GM10266 (cell line): ENCODE measurements around the gene TTC19.

Experiments
- DNase-seq: peaks from one replicate; pipeline ENCODE4 v3.0.0; 2012; ENCODE audit errors: extremely low spot score
- TF ChIP-seq, protein P1 (sequence below): IDR thresholded peaks from 2 replicates; pipeline ENCODE4 v1.5.1; 2012; ENCODE audit warnings: mild to moderate bottlenecking, low read depth; ENCODE audit not compliant: control insufficient read depth, insufficient read depth; ENCODE audit errors: missing control alignments

TTC19 gene

DNA sequence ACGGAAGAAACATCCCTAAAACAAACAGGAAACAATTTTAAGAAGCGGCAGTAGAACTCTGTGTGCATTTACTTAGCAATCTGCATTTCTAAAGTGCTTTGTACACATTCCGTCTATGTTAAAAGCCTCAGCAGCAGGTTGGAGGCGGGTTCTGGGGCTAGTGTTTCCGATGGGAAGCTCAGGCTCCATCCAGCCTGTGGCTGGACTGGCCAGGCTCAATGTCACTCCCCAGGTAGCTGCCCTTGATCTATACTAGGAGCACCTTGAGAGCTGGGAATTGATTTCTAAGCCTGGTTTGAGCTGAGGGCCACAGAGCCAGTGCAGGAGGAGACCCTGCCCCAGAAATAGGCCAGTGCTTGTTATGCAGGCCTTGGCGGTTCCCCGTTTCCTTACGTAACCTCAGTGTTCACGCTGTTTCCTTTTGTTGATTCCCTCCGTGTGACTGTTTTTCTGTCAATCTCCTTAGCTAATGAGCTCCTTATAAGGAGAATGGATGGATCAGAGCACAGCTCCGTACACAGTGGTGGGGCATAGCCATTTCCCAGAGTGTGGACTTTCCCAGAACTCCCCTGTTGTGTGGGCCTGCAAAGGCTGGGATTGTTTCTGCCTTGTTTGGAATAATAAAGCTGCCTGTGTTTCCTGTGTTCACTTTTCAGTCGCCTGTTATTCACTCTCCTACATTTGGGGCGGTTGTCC is 33.3 kb upstream of the TTC19 start:
- DNase-seq = no peak
- TF ChIP-seq, protein P1, sequence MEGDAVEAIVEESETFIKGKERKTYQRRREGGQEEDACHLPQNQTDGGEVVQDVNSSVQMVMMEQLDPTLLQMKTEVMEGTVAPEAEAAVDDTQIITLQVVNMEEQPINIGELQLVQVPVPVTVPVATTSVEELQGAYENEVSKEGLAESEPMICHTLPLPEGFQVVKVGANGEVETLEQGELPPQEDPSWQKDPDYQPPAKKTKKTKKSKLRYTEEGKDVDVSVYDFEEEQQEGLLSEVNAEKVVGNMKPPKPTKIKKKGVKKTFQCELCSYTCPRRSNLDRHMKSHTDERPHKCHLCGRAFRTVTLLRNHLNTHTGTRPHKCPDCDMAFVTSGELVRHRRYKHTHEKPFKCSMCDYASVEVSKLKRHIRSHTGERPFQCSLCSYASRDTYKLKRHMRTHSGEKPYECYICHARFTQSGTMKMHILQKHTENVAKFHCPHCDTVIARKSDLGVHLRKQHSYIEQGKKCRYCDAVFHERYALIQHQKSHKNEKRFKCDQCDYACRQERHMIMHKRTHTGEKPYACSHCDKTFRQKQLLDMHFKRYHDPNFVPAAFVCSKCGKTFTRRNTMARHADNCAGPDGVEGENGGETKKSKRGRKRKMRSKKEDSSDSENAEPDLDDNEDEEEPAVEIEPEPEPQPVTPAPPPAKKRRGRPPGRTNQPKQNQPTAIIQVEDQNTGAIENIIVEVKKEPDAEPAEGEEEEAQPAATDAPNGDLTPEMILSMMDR = no peak

DNA sequence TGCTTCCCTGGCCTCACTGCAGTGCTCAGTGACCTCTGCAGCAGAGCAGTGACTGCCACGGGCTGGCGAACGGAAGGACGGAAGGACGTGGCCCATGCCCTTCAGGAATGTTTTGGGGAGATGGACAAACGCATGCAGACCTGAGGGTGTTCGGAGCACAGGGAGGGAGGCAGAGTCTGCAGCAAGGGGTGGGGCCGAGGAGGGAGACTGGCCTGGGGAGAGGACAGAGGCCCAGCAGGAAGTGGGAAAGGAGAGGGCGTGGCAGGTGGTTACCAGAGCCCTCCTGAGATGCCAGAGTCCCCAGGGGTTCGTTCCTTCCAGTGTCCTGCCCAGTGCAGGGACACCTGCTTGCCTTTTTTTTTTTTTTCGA is 32.8 kb upstream of the TTC19 start:
- no peak for DNase-seq
- TF ChIP-seq, protein P1 = no peak

DNA sequence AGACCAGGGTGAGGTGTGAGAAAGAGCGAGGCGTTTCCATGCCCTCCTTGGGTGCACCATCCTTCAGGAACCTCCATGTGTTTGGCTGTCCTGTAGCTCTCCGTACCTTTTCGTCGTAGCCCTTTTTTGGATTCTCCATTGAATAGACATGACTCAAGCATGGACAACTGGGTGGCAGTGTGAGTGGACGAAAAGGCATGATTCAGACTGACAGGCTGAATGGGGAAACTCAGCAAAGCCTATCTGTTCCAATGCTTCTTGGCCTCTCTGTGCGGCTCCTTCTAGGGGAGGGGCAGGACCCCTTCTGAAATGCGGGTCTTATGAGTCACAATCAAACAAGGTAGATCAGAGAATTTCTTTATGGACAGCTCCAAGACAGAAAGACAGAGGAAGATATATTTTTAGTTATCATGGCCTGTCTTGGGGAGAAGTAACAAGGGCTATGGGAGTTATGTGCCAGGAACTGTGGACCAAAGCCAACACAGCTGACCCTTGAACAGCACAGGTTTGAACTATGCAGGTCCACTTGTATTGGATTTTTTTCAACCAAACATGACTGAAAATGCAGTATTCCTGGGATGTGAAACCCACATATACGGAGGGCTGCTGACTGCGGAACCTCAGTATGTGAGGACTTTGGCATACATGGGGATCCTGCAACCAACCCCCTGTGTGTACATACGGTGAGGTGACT is 31.8 kb upstream of the TTC19 start:
- TF ChIP-seq, protein P1 = no peak
- no peak for DNase-seq

DNA sequence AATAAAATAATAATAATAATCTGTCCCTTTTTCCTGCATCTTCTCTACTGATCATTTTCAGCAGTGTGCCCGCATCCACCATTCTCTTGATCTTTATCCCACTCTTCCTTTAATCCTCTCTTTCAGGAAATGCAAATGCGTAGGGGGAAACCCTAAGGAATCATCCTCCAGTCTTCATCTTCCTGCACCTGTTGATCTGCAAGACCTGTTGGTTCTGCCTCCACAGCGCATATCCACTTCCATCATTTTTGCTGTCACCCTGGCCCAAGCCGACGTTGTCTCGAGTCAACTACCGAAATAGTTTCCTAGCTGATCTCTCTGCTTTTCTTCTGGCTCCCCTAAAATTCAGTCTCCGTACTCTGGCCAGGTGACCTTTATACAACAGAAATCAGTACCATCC is 30.2 kb upstream of the TTC19 start:
- DNase-seq = no peak

DNA sequence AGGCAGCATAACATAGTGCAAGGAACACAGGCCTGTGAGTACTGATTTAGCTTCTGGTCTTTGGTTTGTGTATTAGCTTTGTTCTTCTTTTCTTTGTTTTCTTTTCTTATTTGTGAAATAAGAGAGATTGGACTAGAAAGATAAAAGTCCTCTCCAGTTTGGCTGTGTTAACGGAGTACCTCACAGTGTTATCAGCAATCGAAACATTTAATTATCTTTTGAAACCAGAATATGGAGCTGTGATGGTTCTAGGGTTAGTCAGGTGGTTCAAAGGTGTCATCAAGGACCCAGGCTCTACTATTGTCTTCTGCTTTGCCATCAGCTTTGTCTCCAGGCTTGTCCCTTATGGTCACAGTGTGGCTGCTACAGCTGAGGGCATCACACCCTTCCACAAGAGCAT is 29.1 kb upstream of the TTC19 start:
- TF ChIP-seq, protein P1 = no peak
- no peak for DNase-seq

More for the DNA sequence above, 30.2 kb upstream of the TTC19 start:
- TF ChIP-seq, protein P1 = no peak

DNA sequence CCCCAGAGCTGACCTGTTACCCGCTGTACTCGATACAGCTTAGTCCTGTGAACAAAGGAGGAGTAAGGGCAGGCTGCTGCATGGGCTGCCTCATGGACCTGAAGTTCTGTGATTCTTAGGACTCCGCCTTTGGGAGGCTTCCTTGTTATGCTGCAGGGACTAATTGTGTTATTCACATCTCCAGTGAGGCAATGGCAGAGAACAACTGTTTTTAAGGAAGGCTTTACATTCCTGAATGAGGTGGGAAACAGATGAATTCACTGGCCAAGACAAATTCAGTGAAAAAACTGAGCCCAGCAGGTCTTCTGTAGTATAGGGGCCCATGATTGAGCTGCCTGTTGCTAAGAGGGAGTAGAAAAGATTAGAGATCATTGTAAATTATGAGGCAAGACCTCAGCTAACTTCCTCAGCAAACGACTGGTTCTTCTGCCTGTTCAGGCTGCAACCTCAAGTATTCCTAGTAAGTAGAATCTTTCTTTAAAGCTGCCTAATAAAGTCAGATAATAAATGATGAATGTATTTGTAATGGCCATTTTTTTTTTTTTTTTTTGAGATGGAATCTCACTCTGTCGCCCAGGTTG is 28.4 kb upstream of the TTC19 start:
- TF ChIP-seq, protein P1 = no peak
- no peak for DNase-seq

DNA sequence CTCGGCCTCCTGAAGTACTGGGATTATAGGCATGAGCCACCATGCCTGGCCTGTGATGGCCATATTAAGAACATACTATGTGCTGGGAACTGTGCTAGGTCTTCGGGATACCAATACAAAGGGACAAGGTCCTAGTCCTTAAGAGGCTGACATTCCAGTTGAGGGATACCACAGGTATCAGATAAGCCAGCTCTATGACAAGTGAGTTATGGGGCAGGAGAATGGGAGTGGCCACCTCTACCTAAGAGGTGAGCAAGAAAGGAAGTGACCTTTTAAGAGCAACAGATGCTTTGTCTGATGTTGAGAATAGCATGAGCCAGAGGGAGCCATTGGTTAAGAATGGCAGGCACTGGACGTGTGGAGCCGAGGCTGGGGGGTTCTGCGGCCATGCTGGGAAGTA is 27.7 kb upstream of the TTC19 start:
- TF ChIP-seq, protein P1 = no peak
- DNase-seq = no peak
